Activated CD8-positive, alpha-beta memory T cell treated with anti-CD3 and anti-CD28 coated beads, Interleukin-2, amount 50 U/mL, for 4 hours (primary cell): ENCODE data around the gene CCDC127.

Experiments used
- DNase-seq: peaks from one replicate; pipeline ENCODE4 v3.0.0-alpha.2; 2020

Gene CCDC127

DNA sequence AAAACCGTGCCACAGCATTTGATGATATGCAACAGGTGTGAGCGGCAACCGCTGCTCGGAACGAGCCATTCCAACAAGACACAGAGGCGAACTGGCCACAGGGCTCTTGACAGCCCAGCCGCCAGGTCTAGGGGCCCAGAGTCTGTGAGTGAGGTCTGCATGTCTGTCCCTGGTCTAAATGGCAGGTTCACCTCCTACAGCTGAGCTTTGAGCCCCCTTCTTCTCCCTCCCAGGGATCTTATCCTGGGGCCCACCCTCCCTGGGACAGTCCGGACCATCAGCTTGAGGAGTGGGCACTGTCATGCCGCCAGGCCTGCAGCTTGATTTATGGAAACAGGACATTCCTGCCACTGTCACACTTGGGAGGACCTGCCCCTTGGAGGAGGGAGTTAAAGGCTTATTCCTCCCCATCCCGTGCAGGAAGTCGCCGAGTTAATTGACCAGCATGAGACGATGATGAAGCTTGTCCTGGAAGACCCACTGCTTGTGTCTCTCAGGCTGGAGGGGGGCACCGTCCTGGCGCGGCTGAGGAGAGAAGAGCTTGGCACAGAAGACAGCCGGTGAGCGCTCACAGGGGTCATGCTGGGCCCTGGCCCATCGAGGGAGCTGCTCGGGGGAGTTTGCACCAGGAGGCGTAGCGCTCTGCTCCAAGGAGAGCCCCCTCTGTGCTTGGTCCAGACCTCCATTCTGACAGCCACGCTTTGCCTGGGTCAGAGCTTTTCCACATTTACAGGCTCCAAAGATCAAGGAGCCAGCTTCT, 62.1 kb downstream of the CCDC127 start:
- no peak for DNase-seq

DNA sequence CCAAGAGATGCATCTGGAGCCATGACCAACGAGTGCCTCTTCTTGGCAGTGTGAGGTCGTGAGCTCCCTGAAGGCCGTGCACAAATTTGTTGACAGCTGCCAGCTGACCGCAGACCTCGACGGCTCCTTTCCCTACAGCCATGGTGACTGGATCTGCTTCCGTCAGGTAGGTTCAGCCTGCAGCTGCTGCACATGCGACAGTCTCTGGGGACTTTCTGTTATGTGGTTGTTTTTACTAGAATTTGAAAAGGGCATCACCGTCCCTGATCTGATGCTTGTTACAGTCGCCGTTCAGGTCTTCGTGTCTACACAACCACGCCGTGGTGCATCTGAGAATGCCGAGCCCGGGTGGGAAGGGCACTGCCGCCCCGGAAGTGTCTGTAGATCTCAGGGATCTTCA, 63.1 kb downstream of the CCDC127 start:
- no peak for DNase-seq

- no peak for DNase-seq
These were observed 63.7 kb downstream of the CCDC127 start for GRCh38 chr5:154236-154635.

GRCh38 chr5:153256-153655, 64.7 kb downstream of the CCDC127 start:
- DNase-seq = no peak

DNA sequence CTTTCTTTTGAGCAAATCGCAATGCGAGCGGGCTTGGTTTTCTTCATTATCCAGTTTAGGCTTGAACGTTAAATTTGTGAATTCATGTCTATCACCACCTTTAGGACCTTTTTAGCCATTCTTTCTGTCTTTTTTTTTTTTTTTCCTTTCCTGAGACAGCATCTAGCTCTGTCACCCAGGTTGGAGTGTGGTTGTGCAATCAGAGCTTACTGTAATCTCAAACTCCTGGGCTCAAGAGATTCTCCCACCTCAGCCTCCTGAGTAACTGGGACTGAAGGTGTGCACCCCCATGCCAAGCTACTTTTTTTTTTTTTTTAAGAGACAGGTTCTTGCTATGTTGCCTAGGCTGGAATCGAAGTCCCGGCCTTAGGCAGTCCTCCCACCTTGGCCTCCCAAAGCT, 65.9 kb downstream of the CCDC127 start:
- DNase-seq = no peak

- DNase-seq = no peak
These were observed 67.2 kb downstream of the CCDC127 start for GRCh38 chr5:150746-151145.

GRCh38 chr5:149745-150485, 68.0 kb downstream of the CCDC127 start:
- DNase-seq = no peak

- DNase-seq = no peak
These were observed 70.2 kb downstream of the CCDC127 start for GRCh38 chr5:147751-148150.
